ENCODE results near the gene SINHCAF.
"Not testable (repeated sequence)": the region's sequence is repeated elsewhere in the genome, so short reads cannot be mapped to it uniquely, and the experiment has no call there.

Gene SINHCAF

DNA sequence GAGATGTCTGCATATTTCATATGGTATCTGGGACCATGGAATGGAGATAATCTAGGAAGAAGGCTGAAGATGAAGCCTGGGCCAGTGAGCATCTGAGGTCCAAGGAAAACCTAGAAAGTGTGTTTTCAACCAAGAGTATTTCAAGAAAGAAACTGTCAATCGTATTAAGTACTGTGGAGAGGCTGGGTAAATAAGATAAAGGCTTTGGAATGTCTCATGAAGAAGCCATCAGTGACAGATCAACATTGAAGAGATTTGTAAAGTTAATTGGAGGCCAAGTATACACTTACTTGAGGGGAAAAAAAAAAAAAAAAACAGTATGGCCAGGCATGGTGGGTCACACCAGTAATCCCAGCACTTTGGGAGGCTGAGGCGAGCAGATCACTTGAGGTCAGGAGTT lies 48.9 kb downstream of the SINHCAF start:
- Histone ChIP-seq H3K9me3 (ENCODE audit: low read length) (no peaks in the 10 kb centered on the region), H3K4me1 (ENCODE audit: insufficient read depth, low read length) (peaks cover 15% of the 10 kb centered on the region), H3K27me3 (ENCODE audit: control insufficient read depth in 1 of 2, insufficient read depth in 2 of 2, low read length in 2 of 2) (no peaks in the 10 kb centered on the region), H3K4me3 (ENCODE audit: low read depth in 1 of 2, low read length in 2 of 2) (no peak overlapping the region), H3K9ac (ENCODE audit: low read length) (no peak overlapping the region), H3K36me3 (ENCODE audit: insufficient read depth, low read length) (no peaks in the 10 kb centered on the region), H3K27ac (ENCODE audit: low read depth, low read length) (no peak overlapping the region)

DNA sequence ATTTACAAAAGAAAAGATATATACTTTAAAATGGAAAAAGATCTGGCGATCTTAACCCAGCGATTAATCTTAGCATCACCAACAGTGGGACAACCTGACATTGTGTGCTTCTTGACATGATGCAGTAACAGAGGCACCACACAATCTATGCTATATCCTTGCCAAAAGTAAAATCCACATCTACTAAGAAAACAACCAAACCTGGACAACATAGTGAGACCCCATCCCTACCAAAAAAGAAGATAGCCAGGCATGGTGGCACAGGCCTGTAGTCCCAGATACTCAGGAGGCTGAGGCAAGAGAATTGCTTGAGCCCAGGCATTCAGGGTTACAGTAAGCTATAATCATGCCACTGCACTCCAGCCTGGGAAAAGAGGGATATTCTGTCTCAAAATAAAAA lies 50.5 kb downstream of the SINHCAF start:
- Histone ChIP-seq H3K4me3 (ENCODE audit: low read depth in 1 of 2, low read length in 2 of 2) (no peak overlapping the region), H3K9ac (ENCODE audit: low read length) (no peak overlapping the region), H3K27me3 (ENCODE audit: control insufficient read depth in 1 of 2, insufficient read depth in 2 of 2, low read length in 2 of 2) (no peaks in the 10 kb centered on the region), H3K9me3 (ENCODE audit: low read length) (no peaks in the 10 kb centered on the region), H3K27ac (ENCODE audit: low read depth, low read length) (no peak overlapping the region), H3K36me3 (ENCODE audit: insufficient read depth, low read length) (no peaks in the 10 kb centered on the region), H3K4me1 (ENCODE audit: insufficient read depth, low read length) (peaks cover 18% of the 10 kb centered on the region)

DNA sequence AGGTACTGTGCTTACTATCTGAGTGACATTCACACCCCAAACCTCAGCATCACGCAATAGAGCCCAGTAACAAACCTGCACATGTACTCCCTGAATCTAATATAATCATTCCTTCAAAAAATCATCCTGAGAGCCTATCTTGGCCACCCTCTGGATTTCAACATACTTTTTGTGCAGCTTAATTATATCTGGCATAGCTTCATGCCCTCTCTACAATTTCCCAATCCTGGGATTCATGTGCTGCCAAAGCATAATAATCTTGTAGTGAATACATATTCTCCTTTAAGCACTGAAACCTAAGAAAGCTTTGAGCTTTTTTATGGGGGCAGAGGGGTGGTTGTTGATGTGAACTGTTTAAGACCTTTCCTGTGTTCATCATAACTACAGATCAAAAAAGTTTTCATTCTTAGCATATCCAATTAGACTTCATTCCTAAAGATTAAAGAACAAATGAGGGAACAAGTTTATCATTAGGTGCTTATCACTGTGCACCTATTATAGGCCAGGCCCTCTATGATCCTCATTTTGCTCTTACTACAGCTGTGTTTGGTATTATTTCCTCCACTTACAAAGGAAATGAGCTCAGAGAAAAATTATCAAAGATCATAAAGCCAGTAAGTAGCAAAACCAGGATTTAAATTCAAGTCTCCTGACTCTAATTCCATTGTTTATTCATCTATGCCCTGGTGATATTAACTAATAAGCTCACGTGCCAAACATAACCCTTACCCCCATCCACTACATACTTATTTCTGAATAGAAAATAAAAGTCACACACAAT lies 51.2 kb downstream of the SINHCAF start:
- H3K9me3 ChIP-seq (ENCODE audit: low read length), result no peaks in the 10 kb centered on the region
- H3K27ac ChIP-seq (ENCODE audit: low read depth, low read length), result no peak overlapping the region
- no peaks in the 10 kb centered on the region for H3K36me3 ChIP-seq (ENCODE audit: insufficient read depth, low read length)
- H3K27me3 ChIP-seq (ENCODE audit: control insufficient read depth in 1 of 2, insufficient read depth in 2 of 2, low read length in 2 of 2), result no peaks in the 10 kb centered on the region
- no peak overlapping the region for H3K4me3 ChIP-seq (ENCODE audit: low read depth in 1 of 2, low read length in 2 of 2)
- H3K4me1 ChIP-seq (ENCODE audit: insufficient read depth, low read length), result peaks cover 19% of the 10 kb centered on the region
- no peak overlapping the region for H3K9ac ChIP-seq (ENCODE audit: low read length)

DNA sequence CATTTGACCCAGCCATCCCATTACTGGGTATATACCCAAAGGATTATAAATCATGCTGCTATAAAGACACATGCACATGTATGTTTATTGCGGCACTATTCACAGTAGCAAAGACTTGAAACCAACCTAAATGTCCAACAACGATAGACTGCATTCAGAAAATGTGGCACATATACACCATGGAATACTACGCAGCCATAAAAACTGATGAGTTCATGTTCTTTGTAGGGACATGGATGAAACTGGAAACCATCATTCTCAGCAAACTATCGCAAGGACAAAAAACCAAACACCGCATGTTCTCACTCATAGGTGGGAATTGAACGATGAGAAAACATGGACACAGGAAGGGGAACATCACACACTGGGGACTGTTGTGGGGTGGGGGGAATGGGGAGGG lies 52.2 kb downstream of the SINHCAF start:
- peaks cover 16% of the 10 kb centered on the region for H3K4me1 ChIP-seq (ENCODE audit: insufficient read depth, low read length)
- H3K9ac ChIP-seq (ENCODE audit: low read length); H3K27ac ChIP-seq (ENCODE audit: low read depth, low read length); H3K9me3 ChIP-seq (ENCODE audit: low read length); H3K4me3 ChIP-seq (ENCODE audit: low read depth in 1 of 2, low read length in 2 of 2); H3K27me3 ChIP-seq (ENCODE audit: control insufficient read depth in 1 of 2, insufficient read depth in 2 of 2, low read length in 2 of 2); H3K36me3 ChIP-seq (ENCODE audit: insufficient read depth, low read length): not testable (repeated sequence)

DNA sequence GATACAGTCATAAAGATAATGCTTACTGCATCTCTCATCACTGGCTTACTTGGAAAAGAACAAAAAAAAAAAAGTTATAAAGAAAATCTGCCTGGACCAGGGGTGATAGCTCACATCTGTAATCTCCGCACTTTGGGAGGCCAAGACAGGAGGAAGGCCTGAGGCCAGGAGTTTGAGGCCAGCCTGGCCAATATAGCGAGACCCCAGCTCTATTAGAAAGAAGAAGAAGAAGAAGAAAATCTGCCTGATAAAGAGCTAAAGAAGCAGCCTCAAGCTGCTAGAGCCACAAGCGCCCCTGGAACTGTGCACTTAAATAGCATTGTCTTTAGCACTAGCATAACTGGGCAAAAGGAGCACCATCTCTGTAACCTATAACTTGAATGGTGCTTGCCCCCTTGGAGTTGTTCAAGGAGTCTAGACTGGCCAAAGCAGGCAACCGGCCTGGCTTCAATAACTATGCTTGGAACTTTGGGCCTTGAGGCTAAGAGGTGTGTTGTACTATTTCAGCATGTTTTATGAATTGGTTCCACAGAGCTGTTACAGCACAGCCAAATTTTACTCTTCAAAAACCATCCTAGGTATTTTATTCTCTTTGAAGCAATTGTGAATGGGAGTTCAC lies 53.2 kb downstream of the SINHCAF start:
- H3K4me3 ChIP-seq (ENCODE audit: low read depth in 1 of 2, low read length in 2 of 2), result no peak overlapping the region
- H3K27me3 ChIP-seq (ENCODE audit: control insufficient read depth in 1 of 2, insufficient read depth in 2 of 2, low read length in 2 of 2), result no peaks in the 10 kb centered on the region
- no peaks in the 10 kb centered on the region for H3K9me3 ChIP-seq (ENCODE audit: low read length)
- peaks cover 16% of the 10 kb centered on the region for H3K4me1 ChIP-seq (ENCODE audit: insufficient read depth, low read length)
- no peak overlapping the region for H3K27ac ChIP-seq (ENCODE audit: low read depth, low read length)
- no peaks in the 10 kb centered on the region for H3K36me3 ChIP-seq (ENCODE audit: insufficient read depth, low read length)
- no peak overlapping the region for H3K9ac ChIP-seq (ENCODE audit: low read length)

DNA sequence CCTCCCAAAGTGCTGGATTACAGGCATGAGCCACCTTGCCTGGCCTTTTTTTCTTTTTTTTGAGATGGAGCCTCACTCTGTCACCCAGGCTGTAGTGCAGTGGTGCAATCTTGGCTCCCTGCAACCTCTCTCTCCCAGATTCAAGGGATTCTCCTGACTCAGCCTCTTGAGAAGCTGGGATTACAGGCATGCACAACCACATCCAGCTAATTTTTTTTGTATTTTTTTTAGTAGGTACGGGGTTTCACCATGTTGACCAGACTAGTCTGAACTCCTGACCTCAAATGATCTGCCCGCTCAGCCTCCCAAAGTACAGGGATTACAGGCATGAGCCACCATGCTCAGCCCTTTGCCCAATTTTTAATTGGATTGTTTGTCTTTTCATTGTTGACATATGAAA lies 58.0 kb downstream of the SINHCAF start:
- Histone ChIP-seq H3K27me3 (ENCODE audit: control insufficient read depth in 1 of 2, insufficient read depth in 2 of 2, low read length in 2 of 2) (no peaks in the 10 kb centered on the region), H3K4me1 (ENCODE audit: insufficient read depth, low read length) (peaks cover 16% of the 10 kb centered on the region), H3K27ac (ENCODE audit: low read depth, low read length) (no peak overlapping the region), H3K4me3 (ENCODE audit: low read depth in 1 of 2, low read length in 2 of 2) (no peak overlapping the region), H3K9me3 (ENCODE audit: low read length) (no peaks in the 10 kb centered on the region), H3K36me3 (ENCODE audit: insufficient read depth, low read length) (no peaks in the 10 kb centered on the region), H3K9ac (ENCODE audit: low read length) (no peak overlapping the region)

DNA sequence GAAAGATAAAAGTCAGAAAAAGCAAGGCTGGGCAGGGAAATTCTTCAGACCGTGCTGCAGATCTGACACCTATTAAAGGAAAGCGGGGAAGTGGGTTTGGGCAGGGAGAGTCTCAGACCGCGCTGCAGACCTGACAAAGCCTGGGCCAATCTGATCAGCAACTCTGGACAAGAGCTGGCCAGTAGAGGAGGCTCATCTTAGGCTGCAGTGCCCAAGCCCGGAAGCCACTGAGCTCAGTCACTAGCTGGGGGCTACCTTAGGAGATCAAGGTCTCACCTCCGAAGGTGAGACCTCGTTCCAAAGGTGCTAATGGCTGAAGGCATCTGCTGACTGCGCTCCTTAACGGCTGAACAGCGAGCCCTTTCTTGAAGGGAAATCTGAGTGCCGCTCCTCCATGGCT lies 60.2 kb downstream of the SINHCAF start:
- Histone ChIP-seq H3K36me3 (ENCODE audit: insufficient read depth, low read length) (no peaks in the 10 kb centered on the region), H3K4me3 (ENCODE audit: low read depth in 1 of 2, low read length in 2 of 2) (no peak overlapping the region), H3K4me1 (ENCODE audit: insufficient read depth, low read length) (peaks cover 15% of the 10 kb centered on the region), H3K27me3 (ENCODE audit: control insufficient read depth in 1 of 2, insufficient read depth in 2 of 2, low read length in 2 of 2) (no peaks in the 10 kb centered on the region), H3K9me3 (ENCODE audit: low read length) (no peaks in the 10 kb centered on the region), H3K27ac (ENCODE audit: low read depth, low read length) (no peak overlapping the region), H3K9ac (ENCODE audit: low read length) (no peak overlapping the region)

DNA sequence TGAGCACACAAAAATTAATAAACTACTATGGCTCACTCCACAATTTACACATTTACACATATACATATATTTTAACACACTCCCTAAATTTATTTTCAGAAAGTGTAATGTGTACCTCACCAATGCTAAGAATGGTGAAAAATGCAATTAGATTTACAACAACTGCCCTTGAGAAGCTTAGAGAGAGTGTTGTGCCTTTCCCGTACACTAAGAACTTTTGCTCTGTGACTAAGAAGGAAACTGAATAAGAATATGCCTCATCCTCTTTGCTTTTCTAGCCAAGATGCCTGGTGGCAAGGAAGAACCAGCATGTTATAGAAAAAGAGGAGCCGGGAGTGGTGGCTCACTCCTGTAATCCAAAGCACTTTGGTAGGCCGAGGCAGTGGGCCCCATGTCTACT lies 62.3 kb downstream of the SINHCAF start:
- no peak overlapping the region for H3K9ac ChIP-seq (ENCODE audit: low read length)
- no peaks in the 10 kb centered on the region for H3K9me3 ChIP-seq (ENCODE audit: low read length)
- H3K36me3 ChIP-seq (ENCODE audit: insufficient read depth, low read length), result no peaks in the 10 kb centered on the region
- H3K27ac ChIP-seq (ENCODE audit: low read depth, low read length), result no peak overlapping the region
- H3K27me3 ChIP-seq (ENCODE audit: control insufficient read depth in 1 of 2, insufficient read depth in 2 of 2, low read length in 2 of 2), result no peaks in the 10 kb centered on the region
- no peak overlapping the region for H3K4me3 ChIP-seq (ENCODE audit: low read depth in 1 of 2, low read length in 2 of 2)
- no peaks in the 10 kb centered on the region for H3K4me1 ChIP-seq (ENCODE audit: insufficient read depth, low read length)

DNA sequence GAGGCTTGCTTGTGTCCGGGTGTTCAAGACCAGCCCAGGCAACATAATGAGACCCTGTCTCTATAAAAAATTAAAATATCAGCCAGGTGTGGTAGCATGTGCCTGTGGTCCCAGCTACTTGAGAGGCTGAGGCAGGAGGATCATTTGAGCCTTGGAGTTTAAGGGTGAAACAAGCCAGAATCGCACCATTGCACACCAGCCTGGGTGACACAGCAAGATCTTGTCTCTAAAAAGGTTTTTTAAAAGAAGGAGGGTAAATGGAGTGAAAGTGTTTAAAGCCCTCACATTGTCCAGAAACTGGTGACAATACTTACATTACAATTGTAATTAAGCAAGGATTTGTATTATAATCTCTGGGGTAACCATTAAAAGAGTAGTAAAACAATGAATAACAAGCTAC lies 64.2 kb downstream of the SINHCAF start:
- no peaks in the 10 kb centered on the region for H3K4me1 ChIP-seq (ENCODE audit: insufficient read depth, low read length)
- H3K4me3 ChIP-seq (ENCODE audit: low read depth in 1 of 2, low read length in 2 of 2), result no peak overlapping the region
- H3K27me3 ChIP-seq (ENCODE audit: control insufficient read depth in 1 of 2, insufficient read depth in 2 of 2, low read length in 2 of 2), result no peaks in the 10 kb centered on the region

DNA sequence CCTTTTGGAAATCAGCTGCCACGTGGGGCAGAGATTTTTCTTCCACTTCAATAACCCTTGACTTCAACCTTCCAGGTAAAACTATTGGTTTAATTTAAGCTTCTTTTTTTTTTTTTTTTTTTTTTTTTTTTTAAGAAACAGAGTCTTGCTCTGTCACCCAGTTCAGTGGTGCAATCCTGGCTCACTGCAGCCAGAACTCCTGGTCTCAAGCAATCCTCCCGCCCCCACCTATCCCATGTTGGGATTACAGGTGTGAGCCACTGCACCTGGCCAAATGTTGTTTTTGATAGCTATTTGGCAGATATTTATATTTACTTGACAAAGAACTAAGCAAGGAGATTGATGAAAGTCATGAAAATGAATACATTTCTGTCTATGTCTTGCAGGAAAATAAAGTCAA lies 65.1 kb downstream of the SINHCAF start:
- no peak overlapping the region for H3K4me3 ChIP-seq (ENCODE audit: low read depth in 1 of 2, low read length in 2 of 2)
- no peaks in the 10 kb centered on the region for H3K4me1 ChIP-seq (ENCODE audit: insufficient read depth, low read length)
- H3K9ac ChIP-seq (ENCODE audit: low read length), result no peak overlapping the region
- H3K27me3 ChIP-seq (ENCODE audit: control insufficient read depth in 1 of 2, insufficient read depth in 2 of 2, low read length in 2 of 2), result no peaks in the 10 kb centered on the region
- H3K36me3 ChIP-seq (ENCODE audit: insufficient read depth, low read length), result no peaks in the 10 kb centered on the region
- no peak overlapping the region for H3K27ac ChIP-seq (ENCODE audit: low read depth, low read length)
- no peaks in the 10 kb centered on the region for H3K9me3 ChIP-seq (ENCODE audit: low read length)

More for the DNA sequence above, 64.2 kb downstream of the SINHCAF start:
- no peaks in the 10 kb centered on the region for H3K36me3 ChIP-seq (ENCODE audit: insufficient read depth, low read length)
- H3K9ac ChIP-seq (ENCODE audit: low read length), result no peak overlapping the region
- H3K27ac ChIP-seq (ENCODE audit: low read depth, low read length), result no peak overlapping the region
- H3K9me3 ChIP-seq (ENCODE audit: low read length), result no peaks in the 10 kb centered on the region

DNA sequence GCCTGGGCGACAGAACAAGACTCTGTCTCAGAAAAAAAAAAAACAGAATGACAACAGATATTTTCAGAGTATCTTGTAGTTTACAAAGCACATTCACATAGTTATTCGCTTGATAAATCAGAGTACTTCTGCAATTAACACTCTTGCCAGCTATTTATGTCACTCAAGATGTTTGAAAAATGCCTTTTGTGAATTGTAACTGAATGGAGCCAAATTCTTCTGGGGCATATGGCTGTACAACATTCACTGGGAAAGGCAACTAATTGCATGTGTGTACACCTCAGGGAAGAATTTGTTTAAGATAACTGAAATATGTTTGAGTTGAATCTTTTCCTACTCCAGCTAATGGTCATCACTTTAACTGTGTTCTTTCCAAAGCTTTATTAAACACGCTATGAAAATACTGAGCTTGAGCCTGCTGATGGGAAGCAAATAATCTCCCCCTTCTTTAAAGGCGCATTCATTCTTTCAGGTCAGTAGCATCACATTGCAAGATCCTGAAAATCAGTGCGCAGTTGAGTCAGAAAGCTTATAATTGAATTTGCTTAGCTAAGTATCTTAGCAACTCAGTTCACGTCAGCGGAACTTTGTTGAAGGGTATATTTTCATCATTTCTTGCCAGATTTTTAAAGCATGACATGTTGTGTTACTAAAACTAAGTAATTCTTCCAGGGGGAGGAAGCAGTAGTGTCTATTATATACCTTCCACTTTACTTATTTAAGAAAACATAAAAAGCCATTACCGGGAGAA lies 66.6 kb downstream of the SINHCAF start:
- no peaks in the 10 kb centered on the region for H3K4me1 ChIP-seq (ENCODE audit: insufficient read depth, low read length)
- H3K9me3 ChIP-seq (ENCODE audit: low read length), result no peaks in the 10 kb centered on the region
- no peaks in the 10 kb centered on the region for H3K36me3 ChIP-seq (ENCODE audit: insufficient read depth, low read length)
- no peak overlapping the region for H3K9ac ChIP-seq (ENCODE audit: low read length)
- H3K27ac ChIP-seq (ENCODE audit: low read depth, low read length), result no peak overlapping the region
- H3K4me3 ChIP-seq (ENCODE audit: low read depth in 1 of 2, low read length in 2 of 2), result no peak overlapping the region
- H3K27me3 ChIP-seq (ENCODE audit: control insufficient read depth in 1 of 2, insufficient read depth in 2 of 2, low read length in 2 of 2), result no peaks in the 10 kb centered on the region

All from muscle layer of colon (tissue), 2 donors.